IPS-11a (cell line): ENCODE measurements around the gene EMX1.

Experiments used
- H3K4me3 ChIP-seq: one replicate; pipeline ENCODE4 v1.5.1; 2013; ENCODE audit warnings: low read depth, low read length, control low read depth

EMX1 gene

DNA sequence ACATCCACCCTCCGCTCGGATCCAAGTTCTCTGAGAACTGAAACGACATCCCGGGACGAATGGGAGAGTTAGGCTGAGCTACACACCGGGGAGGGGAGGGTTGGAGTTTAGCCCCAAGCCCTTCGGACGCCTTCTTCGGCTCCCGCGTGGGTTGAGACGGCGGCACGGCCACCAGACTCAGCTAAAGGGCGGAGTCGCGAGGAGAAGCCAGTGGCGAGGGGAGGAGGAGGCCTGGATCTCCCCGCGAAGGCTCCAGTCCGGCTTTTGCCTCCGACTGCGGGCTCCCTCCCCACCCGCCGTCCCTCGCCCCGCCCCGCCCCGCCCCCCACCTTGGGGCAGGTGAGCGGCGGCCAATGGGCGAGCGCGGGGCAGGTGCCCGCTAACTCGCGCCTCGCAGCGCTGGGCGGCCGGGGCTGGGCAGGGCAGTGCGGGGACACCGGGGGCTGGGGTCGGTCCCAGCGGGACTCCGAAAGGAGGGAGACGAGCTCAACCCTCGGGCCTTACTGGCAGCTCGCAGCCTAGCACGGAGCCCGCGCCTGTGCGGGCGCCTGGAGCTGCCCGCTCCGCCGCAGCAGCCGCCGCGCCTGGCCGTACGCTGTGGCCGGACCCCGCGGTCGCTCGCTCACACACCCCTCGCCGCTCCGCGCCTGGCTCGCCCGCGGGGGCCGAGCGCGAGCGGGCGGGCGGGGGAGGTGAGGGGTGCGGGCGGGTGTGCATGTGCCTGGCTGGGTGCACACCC lies at the start of gene EMX1:
Gene EMX1 (plus strand): TSS at position 382 of the 739 bp plus-strand sequence. CDS start 334 bp downstream, at position 716.
- peak within 1 kb of the TSS; percentile 38 for H3K4me3 ChIP-seq

DNA sequence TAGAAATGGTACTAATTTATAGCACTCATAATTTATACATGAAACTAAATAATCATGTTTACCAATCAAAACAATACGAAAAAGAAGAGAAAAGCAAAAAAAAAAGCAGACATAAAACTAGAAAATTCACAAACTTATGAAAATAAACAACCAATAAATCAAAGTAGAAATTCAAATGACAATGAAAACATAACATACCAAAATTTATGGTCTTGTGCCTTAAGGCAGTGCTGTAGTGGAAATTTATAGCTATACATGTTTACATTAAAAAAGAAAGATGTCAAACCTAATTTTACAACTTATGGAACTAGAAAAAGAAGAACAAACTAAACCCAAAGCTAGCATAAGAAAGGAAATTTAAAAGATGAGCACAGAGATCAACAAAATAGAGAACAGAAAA lies 46.3 kb upstream of the EMX1 start:
- no peak overlapping the region for H3K4me3 ChIP-seq

DNA sequence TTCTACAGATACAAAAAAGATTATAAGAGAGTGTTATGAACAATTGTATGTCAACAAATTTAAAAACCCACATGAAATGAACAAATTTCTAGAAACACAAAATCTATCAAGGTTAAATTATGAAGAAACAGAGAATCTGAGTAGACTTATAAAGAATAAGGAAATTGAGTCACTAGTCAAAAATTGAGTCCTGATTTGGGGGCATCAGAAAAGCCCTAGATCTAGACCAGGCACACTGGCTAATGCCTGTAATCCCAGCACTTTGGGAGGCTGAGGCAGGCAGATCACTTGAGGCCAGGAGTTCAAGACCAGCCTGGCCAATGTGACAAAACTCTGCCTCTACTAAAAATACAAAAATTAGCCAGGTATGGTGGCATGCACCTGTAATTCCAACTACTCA lies 45.4 kb upstream of the EMX1 start:
- H3K4me3 ChIP-seq, result no peak overlapping the region

DNA sequence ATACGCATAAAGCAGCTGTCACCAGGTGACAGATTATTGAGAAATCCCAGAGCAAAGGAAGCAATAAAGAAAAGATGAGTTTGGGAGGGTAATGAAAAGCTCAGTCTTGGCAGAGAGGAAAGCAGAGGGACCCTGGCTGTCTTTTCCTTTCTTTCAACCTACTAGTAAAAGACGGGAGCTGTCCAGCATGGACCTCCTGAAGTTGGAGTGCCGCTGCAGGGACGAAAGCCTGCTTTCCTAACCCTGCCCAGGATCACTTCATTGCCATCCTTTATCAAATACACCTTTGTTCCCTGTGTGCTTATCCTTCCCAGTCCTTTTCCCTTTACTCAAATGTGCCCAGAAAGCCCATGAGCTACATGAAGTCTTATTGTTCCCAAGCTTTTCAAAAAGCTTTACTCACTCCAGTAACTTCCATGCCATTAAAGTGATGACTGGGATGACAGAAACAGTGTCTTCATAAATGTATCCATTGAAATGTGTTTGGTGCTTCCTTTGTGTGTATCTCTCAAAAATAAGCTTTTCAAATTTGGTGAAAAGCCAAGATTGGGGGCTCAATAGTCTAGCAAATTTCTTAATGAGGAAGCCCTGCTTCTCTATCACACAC lies 33.9 kb upstream of the EMX1 start:
- H3K4me3 ChIP-seq, result no peak overlapping the region

- peak overlapping the region; percentile 53 for H3K4me3 ChIP-seq
These were observed 30.8 kb upstream of the EMX1 start for GRCh38 chr2:72886505-72887031.

DNA sequence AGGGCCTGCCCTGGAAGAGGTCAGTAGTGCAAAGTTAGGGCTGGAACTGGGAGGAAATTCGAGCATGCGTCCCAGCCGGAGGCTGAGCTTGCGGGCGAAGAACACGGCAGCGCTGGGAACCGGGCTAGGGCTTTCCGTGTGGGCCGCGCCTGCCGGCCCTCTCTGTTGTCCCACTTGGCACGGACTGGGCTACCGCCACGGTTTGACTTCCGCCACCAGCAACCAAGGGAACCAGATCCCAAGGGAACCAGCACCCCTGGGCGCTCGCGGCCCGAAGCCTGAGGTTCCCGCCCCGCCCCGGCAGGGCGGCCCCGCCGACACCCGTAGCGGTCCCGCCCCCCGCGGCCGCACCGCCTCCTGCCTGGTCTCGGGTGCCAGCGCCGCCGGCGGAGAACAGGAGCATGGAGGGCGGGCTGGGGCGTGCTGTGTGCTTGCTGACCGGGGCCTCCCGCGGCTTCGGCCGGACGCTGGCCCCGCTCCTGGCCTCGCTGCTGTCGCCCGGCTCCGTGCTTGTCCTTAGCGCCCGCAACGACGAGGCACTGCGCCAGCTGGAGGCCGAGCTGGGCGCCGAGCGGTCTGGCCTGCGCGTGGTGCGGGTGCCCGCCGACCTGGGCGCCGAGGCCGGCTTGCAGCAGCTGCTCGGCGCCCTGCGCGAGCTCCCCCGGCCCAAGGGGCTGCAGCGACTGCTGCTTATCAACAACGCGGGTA lies 30.1 kb upstream of the EMX1 start, which contains the start of gene SPR:
Gene SPR (plus strand): TSS at position 377 of the 708 bp plus-strand sequence. CDS start 25 bp downstream, at position 402.
- H3K4me3 ChIP-seq, result peak within 1 kb of the TSS; percentile 53

GRCh38 chr2:72887740-72888437 lies 29.4 kb upstream of the EMX1 start:
- peak overlapping the region; percentile 53 for H3K4me3 ChIP-seq

- no peak overlapping the region for H3K4me3 ChIP-seq
These were observed 28.7 kb upstream of the EMX1 start for GRCh38 chr2:72888438-72889202.

DNA sequence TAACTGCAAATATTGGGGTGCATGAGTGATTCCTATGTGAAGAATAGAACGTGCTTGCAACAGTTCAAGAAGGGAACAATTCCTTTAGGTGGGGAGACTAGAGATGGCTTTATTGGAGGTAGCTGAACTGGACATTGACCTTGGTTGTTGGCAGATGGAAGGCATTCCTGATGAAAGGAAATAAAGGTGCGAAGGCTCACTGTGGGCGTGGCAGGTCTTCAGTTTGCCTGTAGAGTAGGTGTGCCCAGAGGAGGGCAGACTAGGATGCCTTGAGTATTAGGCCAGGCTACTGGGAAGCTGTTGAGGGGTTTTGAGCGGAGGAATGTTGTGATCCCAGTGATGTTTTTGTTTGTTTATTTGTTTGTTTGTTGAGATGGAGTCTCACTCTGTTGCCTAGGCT lies 27.3 kb upstream of the EMX1 start:
- H3K4me3 ChIP-seq, result no peak overlapping the region

- H3K4me3 ChIP-seq, result no peak overlapping the region
These were observed 26.1 kb upstream of the EMX1 start for GRCh38 chr2:72891091-72891818.

DNA sequence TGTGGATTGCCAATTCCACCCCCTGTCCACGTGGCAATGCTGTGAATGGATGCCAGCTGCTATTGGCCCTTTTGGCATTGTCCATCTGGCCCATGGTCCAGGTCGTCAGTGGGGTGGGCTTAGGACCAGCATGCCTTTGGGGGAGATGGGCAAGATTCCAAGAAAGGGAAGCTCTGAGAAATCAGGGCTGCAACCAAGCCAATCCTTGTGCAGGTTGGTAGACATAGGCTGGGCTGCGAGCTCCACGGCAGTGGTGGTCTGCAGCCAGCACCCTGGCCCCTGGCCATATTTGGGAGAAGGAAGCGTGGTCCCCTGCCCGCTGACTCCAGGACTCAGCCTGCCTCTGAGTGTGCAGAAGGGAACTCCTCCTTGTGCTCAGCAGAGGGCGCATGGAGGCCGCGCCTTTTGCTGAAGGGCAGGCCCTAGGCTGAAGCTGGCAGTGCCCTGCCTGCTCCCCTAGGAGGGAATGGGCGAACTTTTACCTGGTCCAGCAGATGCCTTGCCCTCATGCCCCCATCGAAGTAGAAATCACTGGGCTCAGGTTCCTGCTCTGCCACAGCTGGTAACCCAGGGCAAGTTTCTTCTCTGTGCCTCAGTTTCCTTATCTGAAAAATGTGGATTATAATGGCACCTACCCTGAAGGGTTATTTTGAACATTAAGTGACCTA lies 24.7 kb upstream of the EMX1 start:
- no peak overlapping the region for H3K4me3 ChIP-seq

DNA sequence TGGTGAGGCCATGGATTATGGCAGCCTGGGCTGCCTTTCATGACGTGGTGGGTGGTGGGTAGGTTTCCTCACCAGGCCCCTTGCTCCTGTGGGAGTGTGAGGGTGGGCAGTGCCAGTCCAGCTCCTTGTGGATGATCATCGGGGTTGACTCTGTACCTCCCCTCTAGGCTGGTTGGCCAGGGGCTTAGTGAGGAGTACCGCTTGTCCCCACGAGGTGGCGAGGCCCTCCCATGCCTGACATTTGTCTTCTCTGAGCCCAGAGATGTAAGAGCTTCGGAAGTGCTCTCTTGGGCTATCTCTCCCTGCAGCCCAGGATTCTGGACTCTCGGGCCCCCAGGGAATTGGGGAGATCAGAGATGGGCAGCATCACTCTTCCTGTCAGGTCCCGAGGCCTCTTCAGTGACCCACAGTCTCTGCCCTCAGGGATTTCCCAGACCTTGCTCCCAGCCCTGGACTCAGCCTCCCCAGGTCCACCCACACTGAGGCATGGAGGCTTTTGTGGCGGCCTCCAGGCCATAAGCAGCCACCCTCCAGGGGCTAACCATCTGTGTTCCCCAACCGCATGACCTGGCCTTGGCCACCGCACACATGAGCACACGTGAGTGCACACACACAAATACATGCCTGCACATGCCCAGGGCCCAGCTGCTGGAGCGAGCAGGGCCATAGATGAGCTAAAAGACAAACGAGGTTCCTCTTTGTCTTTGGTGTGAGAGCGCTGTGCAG lies 23.6 kb upstream of the EMX1 start:
- H3K4me3 ChIP-seq, result no peak overlapping the region

DNA sequence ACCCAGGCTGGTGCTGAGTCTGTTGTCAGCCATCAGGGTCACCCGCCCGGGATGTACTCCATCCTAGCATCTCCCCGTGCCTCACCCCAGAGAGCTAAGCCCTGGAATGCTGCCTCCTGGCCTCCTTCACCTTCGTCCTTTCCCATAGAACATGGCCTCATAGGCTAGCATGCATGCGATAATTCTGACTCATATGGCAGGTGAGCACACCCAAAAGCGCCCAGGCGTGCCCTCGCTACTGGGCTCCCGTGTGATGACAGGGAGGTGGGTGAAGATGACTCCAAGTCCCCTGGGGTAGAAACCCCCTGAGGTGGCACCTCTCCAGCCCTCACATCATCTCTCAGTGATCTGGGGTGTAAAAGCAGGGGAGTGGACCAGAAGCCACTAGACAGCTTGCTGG lies 22.8 kb upstream of the EMX1 start:
- no peak overlapping the region for H3K4me3 ChIP-seq

DNA sequence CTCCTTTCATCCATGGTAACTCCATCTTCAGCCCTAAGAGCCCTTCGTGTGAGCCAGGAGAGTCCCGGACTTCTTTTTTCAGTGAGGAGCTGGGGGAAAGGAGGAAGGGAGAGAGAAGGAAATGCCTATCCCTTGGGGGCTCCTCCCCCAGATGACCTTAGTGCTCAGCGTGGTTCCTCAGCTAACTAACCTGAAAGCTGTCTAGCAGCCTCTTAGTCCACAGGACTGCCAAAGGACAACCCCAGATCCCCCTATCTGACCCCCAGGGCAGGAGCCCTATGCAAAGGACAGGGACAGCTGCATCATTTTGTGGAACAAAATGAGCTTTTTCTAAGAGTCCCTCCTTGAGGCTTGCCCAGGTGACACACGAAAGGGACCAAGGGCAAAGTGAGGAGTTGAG lies 22.2 kb upstream of the EMX1 start:
- H3K4me3 ChIP-seq, result no peak overlapping the region

GRCh38 chr2:72895759-72896281 lies 21.5 kb upstream of the EMX1 start:
- H3K4me3 ChIP-seq, result no peak overlapping the region

- no peak overlapping the region for H3K4me3 ChIP-seq
These were observed 20.9 kb upstream of the EMX1 start for GRCh38 chr2:72896446-72896845.

- H3K4me3 ChIP-seq, result no peak overlapping the region
These were observed 19.3 kb upstream of the EMX1 start for GRCh38 chr2:72897785-72898584.

- H3K4me3 ChIP-seq, result no peak overlapping the region
These were observed 18.8 kb upstream of the EMX1 start for GRCh38 chr2:72898585-72898906.
